Measurements from ENCODE around the gene IFITM1.
"Not testable (repeated sequence)": the region's sequence is repeated elsewhere in the genome, so short reads cannot be mapped to it uniquely, and the experiment has no call there.

IFITM1 gene

DNA sequence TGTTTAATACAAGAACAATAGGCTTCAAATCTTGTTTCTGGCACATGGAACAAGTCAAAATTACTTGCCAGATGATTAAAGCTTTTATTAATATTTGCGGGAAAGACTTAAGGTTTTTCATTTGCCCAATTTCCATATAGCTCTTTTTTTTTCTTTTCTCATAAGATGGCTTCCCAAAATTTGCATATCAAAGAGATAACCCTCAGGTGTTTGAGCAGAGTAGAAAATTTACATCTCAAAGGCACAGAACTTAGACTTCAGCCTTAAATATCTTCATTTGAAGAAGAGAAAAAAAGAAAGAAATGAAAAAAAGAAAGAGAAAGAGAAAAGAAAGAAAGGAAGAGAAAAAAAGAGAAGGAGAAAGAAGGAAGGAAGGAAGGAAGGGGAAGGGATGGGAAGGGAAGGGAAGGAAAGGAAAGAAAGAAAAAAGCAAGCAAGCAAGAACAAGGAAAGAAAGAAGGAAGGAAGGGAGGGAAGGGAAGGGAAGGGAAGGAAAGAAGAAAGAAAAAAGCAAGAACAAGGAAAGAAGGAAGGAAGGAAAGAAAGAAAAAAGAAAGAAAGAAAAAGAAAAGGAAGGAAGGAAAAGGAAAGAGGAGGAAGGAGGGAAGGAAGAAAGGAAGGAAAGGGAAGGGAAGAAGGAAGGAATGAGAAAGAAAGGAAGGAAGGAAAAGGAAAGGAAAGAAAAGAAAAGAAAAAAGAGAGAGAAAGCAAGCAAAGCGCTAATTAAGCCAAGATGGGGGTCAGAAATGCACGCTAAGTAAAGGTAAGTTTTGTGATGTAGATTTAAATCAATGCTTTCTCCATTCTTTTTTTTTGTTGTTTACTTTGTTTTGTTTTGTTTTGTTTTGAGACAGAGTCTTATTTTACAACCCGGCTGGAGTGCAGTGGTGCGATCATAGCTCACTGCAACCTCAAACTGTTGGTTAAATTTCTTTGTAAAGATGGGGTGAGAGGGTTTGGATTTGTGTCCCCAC, 27.0 kb downstream of the IFITM1 start:
- in situ Hi-C loops (cut with MboI; ENCODE audit: low sequenced_read_pairs) = no loop called here

DNA sequence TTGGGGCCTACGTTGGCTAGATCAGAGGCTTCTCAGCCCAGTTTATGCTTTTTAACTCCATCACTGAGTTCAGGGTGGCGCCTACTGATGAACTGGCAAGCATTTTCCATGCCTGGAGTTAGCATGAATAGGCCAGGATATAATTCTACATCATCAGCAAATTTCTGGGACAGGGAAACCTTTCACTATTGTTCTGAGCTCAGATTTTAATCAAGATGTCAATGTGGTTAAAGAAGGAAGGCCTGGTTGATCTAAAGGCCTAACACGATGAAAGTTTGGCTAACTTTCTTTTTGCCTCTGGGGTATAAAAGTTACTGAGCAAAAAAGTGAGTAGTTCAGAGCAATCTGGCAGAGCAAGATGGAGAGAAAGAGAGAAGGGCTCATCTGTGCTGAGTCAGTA, 28.5 kb downstream of the IFITM1 start:
- in situ Hi-C loops (cut with MboI; ENCODE audit: low sequenced_read_pairs) = no loop called here

DNA sequence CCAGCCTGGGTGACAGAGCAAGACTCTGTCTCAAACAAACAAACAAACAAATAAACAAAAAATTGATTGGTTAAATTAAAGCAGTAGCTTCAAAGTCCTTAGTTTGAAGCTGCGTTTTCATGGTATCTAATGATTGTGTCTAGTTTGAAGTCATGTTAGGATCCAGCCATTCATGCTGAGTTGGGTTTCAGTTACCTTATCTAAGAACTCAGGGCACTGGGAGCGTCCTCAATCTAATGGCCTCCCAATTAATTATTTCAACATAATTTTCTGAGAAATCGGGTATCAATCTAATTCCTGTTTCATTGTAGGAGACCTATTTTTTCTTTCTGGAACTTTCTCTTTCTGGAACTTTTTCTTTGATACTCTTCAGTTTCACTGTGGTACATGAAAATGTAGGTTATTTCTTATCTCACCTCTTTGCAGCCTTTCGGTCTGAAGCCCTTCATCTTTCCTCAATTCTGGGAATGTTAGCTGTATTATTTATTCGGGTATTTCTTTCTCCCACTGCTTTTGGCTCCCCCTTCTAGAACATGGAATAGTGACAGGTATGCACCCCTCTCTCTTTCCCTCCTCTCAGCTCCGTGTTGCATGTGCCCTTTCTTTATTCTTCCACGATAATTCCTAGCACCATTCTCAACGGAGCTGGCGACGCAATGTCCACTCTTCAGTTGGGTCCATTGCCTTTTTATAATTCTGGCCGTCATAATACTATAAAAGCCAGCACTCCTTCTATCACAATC, 31.2 kb downstream of the IFITM1 start:
- in situ Hi-C loops (cut with MboI; ENCODE audit: low sequenced_read_pairs) = no loop called here

DNA sequence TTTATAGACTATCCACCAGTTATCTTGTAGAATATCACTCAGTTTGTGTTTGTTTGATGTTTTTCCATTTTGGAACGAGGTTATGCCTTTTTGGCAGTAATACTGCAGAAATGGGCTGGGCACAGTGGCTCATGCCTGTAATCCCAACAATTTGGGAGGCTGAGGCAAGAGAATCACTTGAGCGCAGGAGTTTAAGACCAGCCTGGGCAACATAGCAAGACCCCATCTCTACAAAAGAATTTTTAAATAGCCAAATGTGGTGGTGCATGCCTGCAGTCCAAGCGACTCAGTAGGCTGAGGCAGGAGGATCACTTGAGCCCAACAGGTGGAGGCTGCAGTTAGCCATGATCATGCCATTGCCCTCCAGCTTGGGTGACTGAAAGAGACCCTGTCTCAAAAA, 32.7 kb downstream of the IFITM1 start:
- in situ Hi-C loops (cut with MboI; ENCODE audit: low sequenced_read_pairs) = no loop called here

DNA sequence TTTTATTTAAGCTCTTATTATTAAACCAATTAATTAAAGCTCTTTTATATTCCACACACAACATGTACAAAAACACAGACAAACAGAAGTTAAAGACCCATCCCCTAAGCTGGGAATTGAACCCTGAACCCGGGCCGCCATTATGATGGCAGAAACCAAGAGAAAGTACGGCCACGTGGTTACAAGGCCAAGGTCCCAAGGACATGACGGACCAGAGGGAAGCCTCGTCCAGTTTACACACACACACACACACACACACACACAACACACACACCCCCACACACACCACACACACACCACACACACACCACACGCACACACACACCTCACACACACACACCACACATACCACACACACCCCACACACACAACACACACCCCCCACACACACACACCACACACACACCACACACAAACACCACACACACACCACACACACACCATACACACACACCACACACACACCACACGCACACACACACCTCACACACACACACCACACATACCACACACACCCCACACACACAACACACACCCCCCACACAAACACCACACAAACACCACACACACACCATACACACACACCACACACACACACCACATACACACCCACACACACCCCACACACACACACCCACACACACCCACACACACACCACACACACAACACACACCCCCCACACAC, 35.6 kb downstream of the IFITM1 start:
- in situ Hi-C loops (cut with MboI; ENCODE audit: low sequenced_read_pairs) = not testable (repeated sequence)

DNA sequence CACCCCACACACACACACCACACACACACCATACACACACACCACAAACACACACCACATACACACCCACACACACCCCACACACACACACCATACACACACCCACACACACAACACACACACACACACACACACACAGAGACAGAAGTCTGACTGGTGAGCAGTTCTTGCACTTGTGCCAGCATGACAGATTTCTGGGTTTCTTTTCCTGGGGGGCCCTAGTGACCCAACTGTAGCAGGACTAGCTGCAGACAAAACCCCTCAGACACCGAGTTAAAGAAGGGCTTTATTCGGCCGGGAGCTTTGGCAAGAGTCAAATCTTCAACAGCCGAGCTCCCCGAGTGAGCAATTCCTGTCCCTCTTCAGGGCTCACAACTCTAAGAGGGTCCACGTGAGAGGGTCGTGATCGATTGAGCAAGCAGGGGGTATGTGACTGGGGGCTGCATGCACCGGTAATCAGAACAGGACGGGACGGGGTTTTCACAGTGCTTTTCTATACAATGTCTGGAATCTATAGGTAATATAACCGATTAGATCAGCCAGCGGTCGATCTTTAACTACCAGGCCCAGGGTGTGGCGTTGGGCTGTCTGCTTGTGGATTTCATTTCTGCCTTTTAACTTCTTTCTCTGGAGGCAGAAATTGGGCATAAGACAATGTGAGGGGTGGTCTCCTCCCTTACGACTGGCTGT, 36.3 kb downstream of the IFITM1 start:
- in situ Hi-C loops (cut with MboI; ENCODE audit: low sequenced_read_pairs) = not testable (repeated sequence)

DNA sequence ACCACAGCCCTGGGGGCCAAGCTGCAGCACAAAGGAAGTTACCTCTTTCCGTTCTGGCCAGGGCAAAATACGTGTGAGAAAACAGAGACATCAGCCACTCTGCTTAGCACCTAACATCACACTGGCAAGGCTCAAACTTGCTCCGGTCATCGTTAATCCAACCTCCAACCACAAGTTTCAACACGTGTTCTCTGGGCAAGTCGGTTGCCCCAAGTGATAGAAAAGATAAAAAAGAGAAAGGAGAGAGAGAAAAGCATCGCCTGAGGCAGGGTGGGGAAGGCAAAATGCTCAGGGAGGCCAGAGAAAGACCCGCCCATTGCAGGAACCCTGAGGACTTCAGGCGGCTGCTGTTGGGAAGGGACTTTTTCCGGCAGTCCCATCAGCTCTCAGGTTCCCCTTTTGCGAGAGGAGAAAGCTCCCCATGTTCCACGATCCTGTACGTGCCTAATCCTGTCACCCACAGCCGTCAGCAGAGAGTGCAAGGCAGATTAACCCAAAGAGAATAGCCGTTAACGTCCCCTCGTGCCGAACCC, 36.9 kb downstream of the IFITM1 start:
- in situ Hi-C loops (cut with MboI; ENCODE audit: low sequenced_read_pairs) = no loop called here

DNA sequence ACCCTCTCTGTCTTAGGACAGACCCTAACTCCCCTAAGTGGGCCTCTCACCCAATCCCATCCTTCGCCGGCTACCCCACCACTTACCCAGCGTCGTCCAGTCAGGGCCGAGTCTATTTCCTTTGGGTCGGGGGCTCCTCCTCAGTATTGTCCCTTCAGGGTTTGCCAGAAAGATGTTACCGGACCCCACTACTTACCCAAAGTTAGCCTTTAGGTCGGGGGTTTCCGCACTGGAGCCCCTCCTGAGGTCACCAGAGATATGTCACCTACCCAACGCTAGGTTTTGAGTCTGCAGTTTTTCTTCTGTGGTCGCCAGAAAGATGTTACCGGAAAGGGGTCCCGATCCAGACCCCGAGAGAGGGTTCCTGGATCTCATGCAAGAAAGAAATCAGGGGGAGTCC, 37.6 kb downstream of the IFITM1 start:
- in situ Hi-C loops (cut with MboI; ENCODE audit: low sequenced_read_pairs) = no loop called here

DNA sequence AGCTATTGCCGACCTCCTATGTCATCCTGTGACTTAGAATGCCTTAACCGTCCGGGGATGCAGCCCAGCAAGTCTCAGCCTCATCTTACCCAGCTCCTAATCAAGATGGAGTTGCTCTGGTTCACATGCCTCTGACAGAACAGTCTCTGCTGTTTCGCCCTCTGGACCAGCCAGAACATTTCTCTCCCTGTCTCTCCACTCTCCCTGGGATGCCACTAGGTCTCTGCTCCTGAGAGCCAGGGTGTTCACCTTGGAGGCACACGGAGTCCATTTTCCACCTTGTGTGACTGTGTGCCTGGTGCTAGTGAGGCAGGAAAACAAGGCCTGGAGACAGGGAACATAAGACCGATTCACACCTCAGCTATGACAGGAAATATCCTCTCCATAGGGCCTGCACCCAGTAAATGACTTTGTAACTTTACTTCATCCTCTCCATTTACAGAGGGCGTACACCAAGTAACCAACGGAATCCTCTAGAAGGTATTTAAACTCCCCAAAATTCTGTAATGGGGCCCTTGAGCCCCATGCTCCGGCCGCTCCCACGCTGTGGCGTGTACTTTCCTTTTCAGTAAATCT, 38.7 kb downstream of the IFITM1 start:
- in situ Hi-C loops (cut with MboI; ENCODE audit: low sequenced_read_pairs) = no loop called here

DNA sequence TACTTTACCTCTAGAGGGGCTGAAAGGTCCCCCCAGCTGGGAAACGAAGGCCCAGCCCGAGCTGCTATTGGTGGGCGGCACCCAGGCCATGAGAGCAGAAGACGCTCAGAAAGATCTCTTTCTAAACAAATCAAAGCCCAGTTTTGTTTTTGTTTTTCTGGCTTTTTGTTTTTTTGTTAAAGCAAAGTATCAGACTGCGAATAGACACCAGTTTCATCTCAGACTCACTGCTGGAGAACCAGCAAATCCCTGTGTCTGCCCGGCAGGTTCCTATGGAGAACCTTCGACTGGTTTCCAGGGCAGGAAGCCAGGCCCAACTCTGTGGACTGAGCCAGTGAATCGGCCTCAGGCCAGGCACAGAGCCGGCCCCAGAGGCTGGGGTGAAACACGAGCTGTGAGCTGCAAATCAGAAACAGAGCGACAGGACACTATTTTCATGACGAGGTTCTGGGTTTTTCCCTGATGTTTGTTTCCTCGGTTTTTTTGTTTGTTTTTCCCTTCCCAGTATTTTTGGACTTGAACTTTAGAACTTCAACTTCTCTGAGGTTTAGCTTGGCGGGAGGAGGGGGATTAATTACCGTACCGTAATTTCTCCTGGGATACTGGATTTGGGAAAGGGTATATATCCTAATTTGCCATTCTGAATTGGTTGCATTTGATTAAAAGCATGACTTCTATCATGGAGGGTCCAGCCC, 39.5 kb downstream of the IFITM1 start:
- in situ Hi-C loops (cut with MboI; ENCODE audit: low sequenced_read_pairs) = no loop called here

DNA sequence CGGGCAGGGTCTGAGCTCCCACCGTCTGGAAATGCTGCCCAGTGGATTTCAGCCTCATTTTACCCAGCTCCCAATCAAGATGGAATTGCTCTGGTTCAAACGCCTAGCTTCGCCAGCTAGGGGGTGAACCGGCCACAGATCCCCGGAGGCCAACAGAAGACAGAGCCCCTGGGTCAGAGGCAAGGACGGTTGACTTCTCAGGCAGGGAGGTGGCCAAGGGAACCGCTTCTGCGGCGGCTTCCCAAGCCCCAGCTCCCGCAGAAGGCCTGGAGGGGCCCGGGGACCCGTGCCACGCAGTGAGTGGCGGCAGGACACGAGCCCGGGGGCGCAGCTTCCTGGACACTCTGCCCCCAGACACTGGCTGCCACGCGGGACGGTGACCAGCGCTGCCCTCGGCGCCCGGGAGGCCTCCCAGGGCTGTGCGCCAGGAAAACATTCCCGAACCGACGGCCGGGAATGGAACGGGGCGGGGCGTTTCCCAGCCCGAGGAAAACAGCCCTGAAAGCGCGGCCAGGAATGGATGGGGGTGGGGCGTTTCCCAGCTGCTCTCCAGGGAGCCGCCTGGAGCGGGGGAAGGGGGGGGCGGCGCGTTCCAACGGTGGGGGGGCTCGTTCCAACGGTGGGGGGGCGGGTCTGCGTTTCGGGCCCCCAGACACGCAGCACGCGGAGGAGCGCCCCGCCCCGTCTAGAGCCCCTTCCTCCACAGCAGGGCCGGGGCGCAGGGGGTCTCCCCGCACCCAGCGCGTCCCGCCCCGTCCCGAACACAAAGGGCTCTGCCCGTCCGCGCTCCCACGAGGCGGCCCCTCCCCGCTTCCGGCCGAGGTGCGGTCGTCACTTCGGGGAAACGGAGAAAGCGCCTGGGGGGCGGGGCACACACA, 42.0 kb downstream of the IFITM1 start:
- in situ Hi-C loops (cut with MboI; ENCODE audit: low sequenced_read_pairs) = no loop called here

DNA sequence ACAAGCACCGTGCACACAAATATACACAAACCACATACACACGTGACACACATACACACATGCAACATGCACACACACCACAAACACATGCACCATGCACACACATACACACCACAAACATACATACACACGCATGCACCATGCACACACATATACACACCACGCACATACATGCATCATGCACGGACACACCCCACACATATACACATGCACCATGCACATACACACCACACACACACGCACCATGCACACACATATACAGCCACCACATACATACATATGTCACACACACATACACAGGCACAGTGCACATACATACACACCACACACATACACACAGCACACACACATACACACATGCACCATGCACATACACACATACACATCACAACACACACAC, 42.8 kb downstream of the IFITM1 start:
- in situ Hi-C loops (cut with MboI; ENCODE audit: low sequenced_read_pairs) = no loop called here

DNA sequence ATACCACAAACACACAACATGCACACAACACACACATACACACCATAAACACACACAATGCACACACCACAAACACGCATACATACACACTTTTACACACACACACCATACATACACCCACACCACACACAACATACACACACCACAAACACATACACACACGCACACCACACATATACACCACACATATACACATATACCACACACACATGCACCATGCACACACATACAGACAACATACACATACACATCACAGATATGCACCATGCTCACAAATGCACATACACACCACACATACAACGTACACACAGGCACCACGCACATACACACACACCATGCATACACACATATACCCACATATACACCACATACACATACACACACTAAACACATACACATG, 43.7 kb downstream of the IFITM1 start:
- in situ Hi-C loops (cut with MboI; ENCODE audit: low sequenced_read_pairs) = no loop called here

DNA sequence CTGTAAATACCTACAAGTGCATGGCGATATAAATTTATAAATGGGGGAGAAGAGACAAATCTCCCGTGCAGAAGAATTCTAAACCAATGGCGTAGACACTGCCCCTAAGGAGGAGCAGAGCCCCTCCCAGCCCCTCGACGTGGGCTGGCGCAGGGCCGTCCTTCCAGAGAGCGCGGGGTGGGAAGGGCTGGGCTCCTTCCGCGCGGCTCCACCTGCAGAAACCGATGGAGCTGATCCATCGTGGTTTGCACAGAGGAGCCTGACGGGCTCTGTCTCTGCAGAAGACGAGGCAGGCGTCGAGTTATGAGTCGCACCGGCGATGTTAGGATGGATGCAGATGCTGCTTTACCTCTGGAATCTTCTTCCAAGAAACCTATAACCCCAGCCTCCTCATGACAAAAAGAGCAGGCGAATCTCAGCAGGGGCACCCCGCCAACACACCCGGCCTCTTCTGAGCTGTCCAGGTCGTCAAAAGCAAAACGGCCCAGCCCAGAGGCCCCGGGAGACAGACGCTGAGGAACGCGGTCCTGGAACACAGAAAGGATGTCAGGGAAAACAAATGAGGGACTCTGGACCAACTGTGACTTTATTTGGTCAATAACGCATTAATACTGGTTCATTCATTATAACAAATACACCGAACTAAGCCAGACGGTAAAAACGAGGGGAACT, 44.4 kb downstream of the IFITM1 start:
- in situ Hi-C loops (cut with MboI; ENCODE audit: low sequenced_read_pairs) = no loop called here

DNA sequence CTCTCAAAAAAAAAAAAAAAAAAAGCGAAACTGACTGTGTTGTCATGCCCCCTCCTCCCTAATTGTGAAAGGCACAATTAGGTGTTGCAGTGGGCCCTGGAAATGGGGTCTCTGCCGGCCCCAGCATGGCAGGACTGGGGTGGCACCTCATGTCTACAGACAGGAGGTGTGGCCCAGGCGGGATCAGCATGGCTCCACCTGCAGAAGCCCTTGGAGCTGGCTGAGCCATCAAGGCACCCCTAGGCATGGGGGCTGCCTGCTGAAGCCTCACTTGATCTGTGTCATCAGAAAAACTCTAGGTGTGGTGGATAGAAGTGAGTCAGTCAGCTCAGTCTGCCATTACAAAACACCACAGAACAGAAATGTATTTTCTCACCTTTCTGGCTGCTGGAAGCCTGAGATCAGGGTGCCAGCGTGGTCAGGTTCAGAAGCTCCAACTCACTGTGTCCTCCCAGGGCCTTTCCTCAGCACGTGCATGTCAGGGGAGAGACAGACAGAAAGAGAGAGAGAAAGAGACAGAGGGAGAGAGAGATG, 45.4 kb downstream of the IFITM1 start:
- in situ Hi-C loops (cut with MboI; ENCODE audit: low sequenced_read_pairs) = no loop called here

DNA sequence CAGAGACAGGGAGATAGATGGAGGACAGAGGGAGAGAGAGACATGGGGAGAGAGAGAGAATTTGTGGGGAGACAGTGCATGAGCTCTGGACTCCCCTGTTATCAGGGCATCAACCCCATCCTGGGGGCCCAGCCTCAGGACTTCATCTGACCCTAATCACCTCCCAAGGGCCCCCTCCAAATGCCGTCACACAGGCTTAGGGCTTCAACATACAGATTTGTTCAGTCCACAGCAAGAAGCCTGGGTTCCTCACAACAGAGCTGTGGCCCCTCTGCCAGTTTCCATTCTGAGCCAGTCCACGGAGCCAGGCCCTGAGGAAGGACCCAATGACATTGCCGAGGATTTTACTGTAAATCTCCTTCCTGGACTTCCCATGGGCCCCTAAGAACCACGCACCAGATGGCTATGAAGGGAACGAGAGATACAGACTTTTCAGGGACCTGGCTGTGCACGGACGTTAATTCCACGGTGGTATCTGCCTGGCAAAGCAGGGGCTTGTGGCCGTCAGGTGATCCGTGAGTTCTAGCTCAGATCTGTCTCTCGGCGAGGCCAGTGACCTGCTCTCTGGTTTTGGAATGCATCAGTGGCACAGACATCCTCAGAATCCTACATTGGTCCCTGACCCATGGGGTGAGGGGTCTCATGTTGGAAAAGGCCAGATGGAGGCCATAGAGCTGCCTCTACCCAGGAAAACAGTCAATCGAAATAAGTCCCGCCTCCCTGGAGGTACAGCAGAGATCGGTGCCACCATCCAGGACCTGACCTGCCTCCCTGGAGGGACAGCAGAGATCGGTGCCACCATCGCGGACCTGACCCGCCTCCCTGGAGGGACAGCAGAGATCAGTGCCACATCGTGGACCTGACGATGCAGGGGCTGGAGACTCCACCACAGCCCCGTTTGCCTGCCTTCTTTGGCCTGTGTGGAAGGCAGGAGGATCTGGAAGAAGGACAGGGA, 46.8 kb downstream of the IFITM1 start:
- in situ Hi-C loops (cut with MboI; ENCODE audit: low sequenced_read_pairs) = no loop called here

Measured in HL-60/S4 treated with phorbol 12-myristate 13-acetate at 8.2 ng/mL for 4 days and 3 days (cell line).